HG03457 (cell line): ENCODE results near the gene MAST4.

Experiments
- ATAC-seq: cut with Tn5 transposase; IDR thresholded peaks from one replicate; pipeline ENCODE4 v1.9.1; 2021; ENCODE audit warnings: moderate number of reproducible peaks; ENCODE audit not compliant: unreplicated experiment

Gene MAST4

DNA sequence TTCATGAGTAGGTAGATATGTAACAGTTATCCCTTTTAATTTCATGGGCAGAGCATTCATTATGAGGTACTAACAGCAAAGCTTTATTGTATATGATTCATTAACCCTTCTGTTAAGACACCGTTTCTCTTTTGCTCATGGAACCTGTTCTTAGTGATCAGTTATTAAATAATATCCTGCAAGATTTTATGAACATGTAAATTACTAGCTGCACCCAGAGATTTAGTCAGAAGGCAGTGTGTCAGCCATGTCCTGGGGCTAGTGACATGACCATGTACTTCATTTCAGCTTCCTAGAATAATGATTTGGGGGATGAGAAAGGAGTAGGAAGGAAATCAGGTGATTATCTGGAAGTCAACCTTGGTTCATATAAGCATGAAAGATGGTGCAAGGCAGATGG lies 7.0 kb downstream of the MAST4 start:
- no peak for ATAC-seq

DNA sequence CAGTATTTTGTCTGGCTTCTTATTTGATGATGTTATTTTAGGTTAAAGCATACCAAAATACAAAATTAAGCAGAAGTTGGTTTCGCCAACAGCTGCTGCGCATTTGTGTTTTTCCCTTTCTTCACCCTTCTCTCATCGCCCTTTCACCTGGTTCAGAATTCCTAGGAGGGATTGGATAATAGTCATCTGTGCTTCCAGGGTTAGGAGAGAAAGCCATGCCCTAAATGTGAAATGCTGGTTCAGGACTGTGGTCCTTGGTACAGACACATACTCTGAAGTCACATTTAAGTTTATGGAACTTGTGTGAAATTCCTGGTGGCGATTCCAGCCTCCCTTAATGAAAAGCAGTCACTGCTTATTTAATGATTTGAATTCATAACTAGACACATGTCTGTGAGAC lies 7.7 kb downstream of the MAST4 start:
- no peak for ATAC-seq

- ATAC-seq: no peak
These were observed 10.5 kb downstream of the MAST4 start for GRCh38 chr5:66606713-66607112.

GRCh38 chr5:66608501-66608900 lies 12.3 kb downstream of the MAST4 start:
- ATAC-seq: no peak

GRCh38 chr5:66609615-66610014 lies 13.4 kb downstream of the MAST4 start:
- no peak for ATAC-seq

GRCh38 chr5:66612226-66612625 lies 16.0 kb downstream of the MAST4 start:
- ATAC-seq: no peak

DNA sequence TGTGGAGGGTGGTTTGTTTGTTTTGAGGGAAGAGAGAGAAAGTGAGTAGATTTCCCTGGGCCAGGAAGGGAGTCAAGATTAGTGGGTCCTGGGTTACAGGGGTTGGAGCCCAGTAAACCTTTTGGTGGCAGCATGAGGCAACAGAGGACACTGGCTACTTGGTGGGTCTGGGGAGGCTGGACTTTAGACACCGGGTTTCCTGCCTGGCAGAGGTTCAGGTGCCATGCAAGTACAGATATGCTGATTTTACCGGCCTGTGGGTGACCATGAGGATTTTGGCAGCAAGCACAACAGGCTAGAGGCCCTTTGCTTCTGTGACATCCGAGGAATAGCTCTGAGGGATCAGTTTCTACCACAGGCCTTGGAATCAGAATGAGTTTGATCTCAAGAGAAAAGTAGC lies 18.9 kb downstream of the MAST4 start:
- no peak for ATAC-seq

DNA sequence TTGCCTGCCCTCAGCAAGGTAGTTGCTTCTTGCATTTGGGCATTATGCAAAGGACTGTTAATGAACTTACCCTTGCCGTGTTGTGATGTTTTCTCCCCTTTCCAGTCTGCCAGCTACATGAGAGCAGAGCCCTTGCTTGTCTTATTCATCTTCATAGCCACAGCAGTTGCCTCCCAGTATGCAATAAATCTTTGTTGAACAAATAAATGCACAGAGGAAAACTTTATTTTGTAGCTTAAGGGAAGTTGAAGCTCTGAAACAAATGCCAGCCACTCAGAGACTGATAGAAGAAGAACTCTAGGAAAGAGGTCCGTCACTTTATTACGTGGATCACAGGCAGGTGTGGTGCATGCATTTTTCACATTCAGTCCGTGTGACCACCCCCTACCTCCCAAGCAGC lies 19.7 kb downstream of the MAST4 start:
- no peak for ATAC-seq

- ATAC-seq: no peak
These were observed 20.5 kb downstream of the MAST4 start for GRCh38 chr5:66616520-66617225.

DNA sequence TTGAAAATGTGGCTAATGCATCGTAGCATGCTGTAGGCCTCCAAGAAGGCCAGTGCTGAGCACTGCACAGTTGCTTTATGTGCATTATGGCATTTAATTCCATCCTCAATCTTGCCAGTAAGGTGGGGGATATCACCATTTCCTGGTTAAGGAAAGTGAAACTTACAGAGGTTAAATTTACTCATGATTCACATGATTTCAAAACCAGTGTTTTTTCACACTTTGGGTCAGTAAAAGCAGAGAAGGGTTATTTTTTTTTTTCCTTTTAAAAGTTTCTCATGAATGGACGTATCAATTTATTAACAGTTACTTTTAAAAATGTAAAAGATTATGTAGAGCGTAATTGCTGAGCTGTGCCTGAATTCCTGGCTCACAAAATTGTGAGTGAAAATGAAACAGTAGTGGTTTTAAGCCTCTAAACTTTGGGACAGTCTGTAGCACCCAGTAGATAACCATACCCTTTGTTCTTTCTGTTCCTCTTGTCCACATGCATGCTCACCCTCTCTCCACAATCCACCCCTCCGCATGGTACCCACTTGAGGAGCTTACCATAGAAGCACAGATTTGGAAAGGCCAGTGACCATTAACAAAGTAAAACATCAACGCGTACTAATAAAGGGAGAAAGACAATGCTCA lies 21.2 kb downstream of the MAST4 start:
- no peak for ATAC-seq

DNA sequence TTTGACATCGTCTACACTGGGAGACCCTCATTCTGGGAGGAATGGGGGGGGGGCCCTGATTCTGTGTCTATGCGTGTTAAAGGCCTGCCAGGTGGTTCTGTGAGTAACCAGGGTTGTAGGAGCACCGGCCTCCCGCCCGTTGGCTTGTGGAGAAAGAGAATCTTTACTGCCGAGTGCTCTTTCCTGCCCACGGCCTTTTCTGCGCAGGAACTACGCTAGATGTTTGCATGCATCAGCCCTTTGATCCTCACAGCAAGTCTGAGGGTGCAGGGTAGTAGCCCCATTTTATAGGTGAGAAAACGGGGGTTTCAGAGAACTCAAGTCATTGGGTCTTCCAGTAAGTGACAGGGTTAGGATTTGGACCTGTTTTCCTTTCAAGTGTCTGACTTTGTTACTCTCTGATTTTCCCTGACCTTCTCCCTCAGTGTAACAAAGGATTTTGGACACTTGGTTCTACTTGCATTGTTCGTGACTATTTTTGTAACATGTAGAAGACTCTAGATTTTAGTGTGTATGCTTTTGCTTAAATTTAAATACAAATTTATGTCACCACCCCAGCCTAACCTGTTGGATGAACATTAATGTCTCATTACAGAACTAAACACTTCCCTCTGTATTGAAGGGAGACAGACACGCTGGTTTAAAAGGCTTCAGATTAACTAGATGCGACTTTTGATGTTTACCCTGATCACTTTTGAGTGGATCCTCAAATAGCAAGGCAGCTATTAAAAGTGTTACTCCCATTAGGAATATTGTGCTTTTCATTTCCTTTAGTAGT lies 22.0 kb downstream of the MAST4 start:
- ATAC-seq: no peak

GRCh38 chr5:66620711-66621110 lies 24.5 kb downstream of the MAST4 start:
- no peak for ATAC-seq

GRCh38 chr5:66621146-66621545 lies 25.0 kb downstream of the MAST4 start:
- ATAC-seq: no peak

DNA sequence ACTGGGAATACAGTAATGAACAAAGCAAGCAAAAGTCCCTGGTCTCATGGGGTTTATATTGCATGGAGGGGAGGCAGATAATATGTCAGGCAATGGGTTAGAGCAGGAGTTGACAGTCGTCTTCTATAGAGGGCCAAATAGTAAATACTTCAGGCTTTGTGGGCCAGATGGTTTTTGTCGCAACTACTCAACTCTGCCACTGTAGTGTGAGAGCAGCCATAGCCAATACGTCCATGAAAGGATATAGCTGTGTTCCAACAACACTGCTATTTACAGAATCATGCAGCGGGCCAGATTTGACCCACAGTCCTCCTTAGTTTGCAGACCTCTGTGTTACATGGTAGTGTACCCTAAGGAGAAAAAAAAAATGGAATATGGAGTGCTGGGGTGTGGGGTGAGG lies 25.5 kb downstream of the MAST4 start:
- ATAC-seq: no peak

DNA sequence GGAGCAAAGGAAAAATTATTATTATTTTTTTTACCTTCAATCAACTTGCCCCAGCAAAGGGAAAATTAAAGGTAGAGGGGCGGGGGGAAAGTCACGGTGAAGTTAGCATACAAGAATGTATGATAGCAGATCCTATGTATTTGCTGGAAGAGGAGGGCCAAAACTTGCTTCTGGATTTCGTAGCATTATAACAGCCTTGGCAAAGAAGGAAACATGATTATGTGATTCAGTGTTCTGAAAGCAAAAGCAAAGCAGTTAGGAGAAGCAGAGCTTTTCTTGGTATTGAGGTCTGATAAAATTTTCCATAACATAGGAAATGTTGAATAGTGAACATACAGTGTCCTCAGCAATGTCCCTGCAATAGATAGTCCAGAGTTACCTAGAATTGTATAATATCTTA lies 32.4 kb downstream of the MAST4 start:
- ATAC-seq: no peak

- ATAC-seq: no peak
These were observed 33.3 kb downstream of the MAST4 start for GRCh38 chr5:66629446-66629845.

GRCh38 chr5:66633754-66634153 lies 37.6 kb downstream of the MAST4 start:
- ATAC-seq: no peak

GRCh38 chr5:66634601-66635000 lies 38.4 kb downstream of the MAST4 start:
- ATAC-seq: no peak

DNA sequence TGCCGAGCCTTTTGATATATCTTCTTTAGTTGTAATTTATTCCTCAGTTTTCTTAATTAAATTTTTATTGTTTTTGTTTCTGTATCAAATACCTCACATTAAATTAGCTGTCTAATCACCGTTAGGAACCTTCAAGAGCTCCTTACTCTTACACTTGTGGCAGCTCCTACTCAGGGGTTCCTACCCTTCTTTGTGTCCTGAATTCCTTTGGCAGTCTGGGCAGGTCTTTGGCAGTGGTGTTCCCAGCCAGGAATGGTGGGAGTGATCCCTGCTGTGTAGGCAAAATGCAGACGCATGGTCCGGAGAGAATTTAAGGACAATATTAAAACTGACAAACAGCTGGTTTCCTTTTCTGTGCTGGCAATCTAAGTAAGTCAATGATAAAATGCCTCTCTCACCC lies 41.8 kb downstream of the MAST4 start:
- ATAC-seq: no peak

DNA sequence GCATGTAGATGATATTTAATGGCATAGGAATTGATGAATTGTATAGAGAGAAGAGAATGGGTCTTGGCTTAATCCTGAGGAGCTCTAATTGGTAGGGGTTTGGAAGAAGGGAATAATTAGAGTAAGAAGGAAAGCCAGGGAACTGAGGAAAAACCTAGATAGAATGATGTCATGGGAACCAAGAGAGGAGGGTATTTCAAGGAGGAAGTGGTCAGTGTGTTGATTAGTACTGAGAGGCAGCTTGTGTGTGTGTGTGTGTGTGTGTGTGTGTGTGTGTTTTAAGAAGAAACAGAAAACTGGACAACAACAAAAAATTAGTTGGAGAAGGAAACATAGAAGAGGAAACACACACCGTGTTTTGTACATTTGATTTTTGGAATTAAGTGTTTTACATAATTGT lies 42.8 kb downstream of the MAST4 start:
- no peak for ATAC-seq

GRCh38 chr5:66642538-66642937 lies 46.3 kb downstream of the MAST4 start:
- ATAC-seq: no peak

GRCh38 chr5:66643387-66643786 lies 47.2 kb downstream of the MAST4 start:
- ATAC-seq: no peak
